HG03460 (cell line): ENCODE results near the gene AMH.

Experiments
- ATAC-seq: cut with Tn5 transposase; IDR thresholded peaks from one replicate; pipeline ENCODE4 v1.9.1; 2021; ENCODE audit not compliant: unreplicated experiment

Gene AMH

DNA sequence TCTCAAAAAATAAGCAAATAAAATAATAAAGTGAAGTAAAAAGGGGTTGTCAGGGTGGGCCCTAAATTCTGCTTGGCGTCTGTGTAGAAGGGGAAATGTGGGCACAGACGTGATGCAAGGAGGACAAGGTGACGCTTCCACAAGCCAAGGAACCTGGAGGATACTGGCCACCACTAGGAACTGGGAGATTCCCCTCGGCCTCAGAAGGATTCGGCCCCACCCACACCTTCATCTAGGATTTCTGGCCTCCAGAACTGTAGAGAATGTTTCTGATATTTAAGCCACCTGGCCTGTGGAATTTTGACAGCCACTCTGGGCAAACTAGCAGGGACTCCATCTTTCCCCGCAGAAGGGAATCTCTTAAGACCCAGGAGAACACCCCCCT, 14.1 kb upstream of the AMH start:
- no peak for ATAC-seq

DNA sequence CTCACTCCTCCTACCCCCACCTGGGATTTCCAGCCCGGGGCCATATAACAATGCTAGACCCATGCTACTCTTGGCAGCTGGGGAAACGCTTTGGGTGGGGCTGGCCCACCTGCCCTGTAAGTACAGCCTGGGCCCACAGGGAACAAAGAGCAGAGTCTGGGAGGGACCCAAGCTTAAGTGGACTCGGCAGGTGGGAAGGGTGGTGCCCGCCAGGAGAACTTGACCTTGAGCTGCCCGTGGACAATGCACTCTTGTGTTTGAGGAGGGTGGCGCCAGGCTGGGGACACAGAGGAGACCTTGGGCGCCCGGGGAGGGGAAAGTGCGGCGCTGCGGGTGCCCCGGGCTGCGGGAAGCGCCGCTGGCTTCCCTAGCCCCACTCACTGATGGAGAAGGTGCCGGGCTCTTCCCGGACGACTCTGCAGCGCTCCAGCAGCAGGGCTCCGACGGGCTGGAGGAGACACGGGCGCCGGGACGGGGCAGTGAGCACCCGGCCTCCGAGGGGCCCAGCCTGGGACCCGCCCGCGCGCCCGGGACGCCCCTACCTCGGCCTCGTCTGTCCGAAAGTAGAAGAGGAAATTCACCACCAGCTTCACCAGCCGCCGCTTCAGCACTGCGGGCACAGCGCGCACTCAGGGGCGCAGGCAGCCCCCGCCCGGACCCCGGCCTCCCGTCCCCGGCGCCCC, 13.6 kb upstream of the AMH start:
- peak; percentile 18 for ATAC-seq

GRCh38 chr19:2236064-2236313, 13.1 kb upstream of the AMH start:
- ATAC-seq = peak; percentile 18

DNA sequence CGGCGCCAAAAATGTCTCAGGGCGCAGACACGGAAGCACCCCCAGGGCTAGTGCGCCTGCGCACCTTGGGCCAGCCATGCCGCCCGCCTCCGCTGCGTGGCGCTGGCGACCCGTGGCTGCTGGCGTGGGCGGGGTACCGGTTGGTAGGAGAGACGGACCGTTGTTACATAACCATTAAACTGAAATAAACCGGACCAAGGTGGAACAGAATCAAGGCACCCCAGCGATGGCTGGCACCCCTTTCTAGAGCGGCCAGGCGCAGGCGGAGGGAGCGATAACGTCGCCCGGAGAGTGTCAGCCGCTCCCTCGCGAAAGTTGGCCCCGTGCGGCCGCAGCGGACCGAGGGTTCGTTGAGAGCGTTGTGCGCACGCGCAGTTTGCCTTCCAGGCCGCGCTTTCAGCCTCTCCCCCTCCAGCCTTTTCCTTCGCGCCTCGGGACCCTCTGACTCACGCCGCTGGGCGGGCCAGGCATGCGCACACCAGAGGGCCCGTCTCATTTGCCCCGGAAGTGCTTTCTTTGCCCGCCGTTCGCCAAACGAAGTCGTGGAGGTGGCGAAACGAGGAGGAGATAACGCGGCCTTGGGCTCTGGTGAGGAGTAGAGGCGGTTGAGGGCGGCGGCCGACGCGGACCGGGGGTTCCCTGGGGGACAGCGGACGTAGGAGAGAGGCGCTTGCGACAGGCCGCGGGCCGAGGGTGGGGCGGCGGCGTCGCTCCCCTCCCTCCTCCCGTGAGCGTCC, 12.6 kb upstream of the AMH start, which contains the start of the genes PLEKHJ1 and SF3A2:
PLEKHJ1 (minus strand) TSS at position 16 of the 737 bp plus-strand sequence. CDS start 81 bp downstream, outside the sequence.
SF3A2 (plus strand) TSS at position 511 of the 737 bp plus-strand sequence. CDS start 6,595 bp downstream, outside the sequence.
- peak; percentile 61 for ATAC-seq

DNA sequence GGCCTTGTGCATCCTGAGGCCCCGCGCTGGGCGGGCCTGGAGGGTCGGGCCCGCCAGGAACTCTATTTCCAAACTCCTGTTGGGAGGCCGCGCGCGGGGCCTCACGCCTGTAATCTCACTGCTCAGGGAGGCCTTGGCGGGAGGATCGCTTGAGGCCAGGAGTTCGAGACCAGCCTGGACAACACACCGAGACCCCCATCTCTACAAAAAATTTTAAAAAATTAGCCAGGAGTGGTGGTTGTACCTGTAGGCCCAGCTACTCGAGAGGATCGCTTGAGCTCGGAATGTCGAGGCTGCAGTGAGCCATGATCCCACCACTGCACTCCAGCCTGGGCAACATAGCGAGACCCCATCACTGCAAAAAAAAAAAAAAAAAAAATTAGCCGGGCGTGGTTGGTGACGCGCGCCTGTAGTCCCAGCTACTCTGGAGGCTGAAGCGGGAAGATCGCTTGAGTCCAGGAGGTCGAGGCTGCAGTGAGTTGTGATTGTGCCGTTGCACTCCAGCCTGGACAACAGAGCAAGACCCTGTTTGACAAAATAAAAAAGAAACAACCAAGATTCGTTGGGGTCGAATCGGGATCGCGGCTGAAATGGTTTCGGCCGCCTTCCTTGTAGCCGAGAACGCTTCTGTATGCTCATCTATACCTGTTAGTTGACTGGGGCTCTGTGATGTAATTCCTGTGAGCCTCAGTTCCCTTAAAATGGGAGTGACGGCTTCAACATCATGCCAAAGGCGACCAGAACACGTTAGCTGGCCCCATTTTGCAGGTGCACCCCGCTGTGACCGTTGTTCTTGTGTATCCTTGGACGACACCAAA, 11.9 kb upstream of the AMH start:
- no peak for ATAC-seq

- ATAC-seq = no peak
These were observed 11.3 kb upstream of the AMH start for GRCh38 chr19:2237869-2238153.

DNA sequence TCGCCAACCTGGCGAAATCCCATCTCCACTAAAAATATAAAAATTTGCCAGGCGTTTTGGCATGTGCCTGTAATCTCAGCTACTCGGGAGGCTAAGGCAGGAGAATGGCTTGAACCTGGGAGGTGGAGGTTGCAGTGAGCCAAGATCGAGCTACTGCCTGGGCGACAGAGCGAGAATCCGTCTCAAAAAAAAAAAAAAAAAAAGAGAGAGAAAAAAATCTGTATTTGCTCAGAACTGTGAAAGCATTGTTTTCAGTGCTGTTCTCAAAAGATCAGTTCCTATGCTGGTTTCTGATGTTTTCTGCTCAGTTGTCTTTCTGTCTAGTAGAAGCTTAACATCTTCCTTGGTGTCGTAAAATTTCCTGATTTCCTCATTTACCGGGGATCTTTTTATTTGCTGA, 9.9 kb upstream of the AMH start:
- ATAC-seq = no peak

- no peak for ATAC-seq
These were observed 9.1 kb upstream of the AMH start for GRCh38 chr19:2239771-2240770.

DNA sequence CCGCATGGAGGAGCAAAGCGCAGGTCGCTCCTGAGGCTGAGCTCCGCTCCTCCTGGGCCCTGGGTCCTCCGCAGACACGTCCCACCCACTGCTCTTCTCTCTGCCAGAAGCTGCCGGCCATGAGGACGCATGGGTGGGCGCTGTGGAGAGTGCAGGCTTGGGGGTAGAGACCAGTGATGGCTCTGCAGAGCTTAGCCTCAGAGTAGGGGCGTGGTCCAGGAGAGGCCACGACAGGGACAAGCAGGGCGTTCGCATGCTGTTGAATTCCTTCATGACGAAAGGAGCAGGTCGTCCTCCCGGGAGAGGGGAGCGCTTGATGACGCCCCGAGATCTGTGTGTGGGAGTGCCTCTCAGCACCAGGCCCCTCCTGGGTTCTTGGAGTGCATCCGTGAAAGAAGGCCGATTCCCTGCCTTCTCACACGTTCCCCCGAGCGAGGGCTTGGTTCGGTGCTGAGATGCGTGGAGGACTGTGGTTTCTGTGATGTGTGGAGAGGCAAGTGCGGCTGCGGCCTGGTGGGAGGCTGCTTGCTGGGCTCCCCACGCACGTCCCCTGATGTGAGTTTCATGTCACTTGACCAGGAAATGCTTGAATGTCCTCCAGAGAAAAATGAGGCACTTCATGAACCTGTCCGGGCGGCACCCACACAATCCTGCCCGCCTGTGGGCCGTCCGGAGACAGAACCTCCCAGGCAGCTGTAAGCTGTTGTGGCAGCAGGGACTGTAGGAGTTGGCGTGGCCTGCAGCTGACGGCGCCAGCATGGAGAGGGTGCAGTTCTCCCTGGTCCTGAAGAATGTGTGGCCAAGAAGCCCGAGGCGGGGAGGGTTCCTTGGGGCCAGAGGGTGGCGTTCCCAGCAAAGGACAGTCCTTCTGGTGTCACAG, 8.0 kb upstream of the AMH start:
- no peak for ATAC-seq

- ATAC-seq = no peak
These were observed 7.0 kb upstream of the AMH start for GRCh38 chr19:2242092-2242537.

- ATAC-seq = no peak
These were observed 6.3 kb upstream of the AMH start for GRCh38 chr19:2242816-2243215.

DNA sequence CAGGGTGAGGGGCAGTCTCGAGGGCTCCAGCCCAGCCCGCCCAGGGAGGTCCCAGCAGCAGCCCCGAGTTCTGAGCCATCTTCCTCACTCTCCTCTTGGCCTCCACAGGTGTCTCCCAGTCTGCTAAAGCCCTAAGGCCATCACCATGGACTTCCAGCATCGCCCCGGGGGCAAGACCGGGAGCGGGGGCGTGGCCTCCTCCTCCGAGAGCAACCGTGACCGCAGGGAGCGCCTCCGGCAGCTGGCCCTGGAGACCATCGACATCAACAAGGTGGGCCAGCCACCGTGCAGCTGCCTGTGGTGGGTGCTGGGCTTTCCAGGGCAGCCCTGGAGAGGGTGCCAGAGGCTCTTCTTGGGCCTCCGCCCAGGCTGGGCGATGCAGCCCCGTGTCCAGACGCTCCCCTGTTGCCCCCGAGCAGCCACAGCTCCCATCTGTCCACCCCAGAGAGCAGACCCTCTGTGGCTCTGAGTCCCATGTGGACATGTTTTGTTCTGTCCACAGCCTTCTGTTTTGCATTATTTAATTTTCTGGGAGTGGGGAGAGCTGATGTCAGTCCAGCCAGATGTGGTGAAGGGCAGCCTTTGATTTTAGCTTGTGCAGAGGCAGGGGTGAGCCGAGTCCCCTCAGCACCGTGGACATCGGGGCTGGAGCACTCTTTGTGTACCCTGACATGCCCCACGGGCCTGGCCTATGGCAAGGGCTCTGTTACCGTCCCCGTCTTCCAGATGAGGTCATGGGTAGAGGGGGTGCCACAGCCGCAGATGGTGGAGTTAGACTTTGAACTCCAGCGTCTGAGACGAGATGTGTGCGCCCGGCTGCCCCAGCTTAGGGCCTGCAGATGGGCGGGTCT, 5.6 kb upstream of the AMH start:
- no peak for ATAC-seq

DNA sequence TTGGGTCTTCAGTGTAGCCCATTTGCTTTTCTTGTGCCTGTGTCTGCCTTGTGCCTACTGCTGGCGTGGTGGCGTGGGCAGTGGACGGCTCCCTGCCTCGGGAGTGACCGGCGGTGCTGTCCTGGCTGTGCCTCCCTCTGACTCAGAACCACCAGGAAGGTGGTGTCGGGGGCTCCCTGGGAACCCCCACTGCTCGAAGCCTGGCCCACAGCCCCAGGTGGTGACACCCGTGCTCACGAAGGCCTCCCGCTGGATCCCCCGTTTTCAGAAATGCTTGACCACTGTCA, 5.1 kb upstream of the AMH start:
- ATAC-seq = no peak

GRCh38 chr19:2244486-2244885, 4.6 kb upstream of the AMH start:
- no peak for ATAC-seq

GRCh38 chr19:2245273-2245672, 3.9 kb upstream of the AMH start:
- no peak for ATAC-seq

GRCh38 chr19:2246014-2246620, 3.0 kb upstream of the AMH start:
- no peak for ATAC-seq

- ATAC-seq = no peak
These were observed 2.2 kb upstream of the AMH start for GRCh38 chr19:2246801-2247361.

- ATAC-seq = no peak
These were observed 1.6 kb upstream of the AMH start for GRCh38 chr19:2247433-2248101.
